IMR-90 (cell line): Measurements from ENCODE around the gene PDE4A. TPM values are rescaled to one million over a fixed set of nuclear protein-coding genes. Genes with fewer than 3 reads are reported as not detected.

Experiments
- ATAC-seq: fragments of 200-7000 bp; cut with Tn5 transposase; 2 replicates; pipeline ENCODE4 v1.9.1; 2020; ENCODE audit warnings: low read depth, mild to moderate bottlenecking, moderate library complexity
- BruUV-seq: library from RNA; stranded (reverse); fragments of 400-500 nt; replicated peaks from 2 replicates; lab custom pipeline; 2021; lab: Mats Ljungman, UMichigan
- CTCF ChIA-PET: fragments of 300-600 bp; formaldehyde crosslinking; extraction: SDS; loops from one replicate; lab custom pipeline; 2021; ENCODE audit warnings: antibody characterized with exemption; lab: Yijun Ruan, JAX
- POLR2A ChIA-PET: fragments of 300-600 bp; sonication (Branson Sonifier 250); formaldehyde crosslinking; loops from one replicate; lab custom pipeline; 2022; ENCODE audit warnings: antibody characterized with exemption; ENCODE audit not compliant: unreplicated experiment; lab: Charles Lee
- DNase-seq: peaks from one replicate; pipeline ENCODE4 v3.0.0; 2013
- H2AFZ ChIP-seq: replicated peaks from 2 replicates; pipeline ENCODE3; 2013; ENCODE audit warnings: low read length, mild to moderate bottlenecking; ENCODE audit not compliant: poor library complexity
- H2AK5ac ChIP-seq: 2 replicates; pipeline ENCODE4 v1.6.1; 2013; ENCODE audit warnings: low read depth, low read length, inconsistent platforms
- H2AK9ac ChIP-seq: replicated peaks from 2 replicates; pipeline ENCODE3; 2013; ENCODE audit warnings: mild to moderate bottlenecking, low read depth, low read length, moderate library complexity; ENCODE audit not compliant: poor library complexity
- H2BK120ac ChIP-seq: 2 replicates; pipeline ENCODE4 v1.6.1; 2013; ENCODE audit warnings: low read depth, low read length, inconsistent platforms
- H2BK15ac ChIP-seq: 3 replicates; pipeline ENCODE4 v1.6.1; 2013; ENCODE audit warnings: low read depth, low read length, inconsistent platforms
- H2BK20ac ChIP-seq: 2 replicates; pipeline ENCODE4 v1.6.1; 2013; ENCODE audit warnings: low read depth, mild to moderate bottlenecking, inconsistent platforms, low read length, moderate library complexity
- H2BK5ac ChIP-seq: 2 replicates; pipeline ENCODE4 v1.6.1; 2013; ENCODE audit warnings: mild to moderate bottlenecking, low read depth, low read length, inconsistent platforms; ENCODE audit not compliant: poor library complexity, severe bottlenecking
- H3K14ac ChIP-seq: replicated peaks from 2 replicates; pipeline ENCODE4 v1.6.1; 2013; ENCODE audit warnings: low read depth, low read length, inconsistent platforms
- H3K18ac ChIP-seq: 2 replicates; pipeline ENCODE4 v1.6.1; 2013; ENCODE audit warnings: low read depth, low read length, control low read depth
- H3K23ac ChIP-seq: 2 replicates; pipeline ENCODE4 v1.6.1; 2013; ENCODE audit warnings: low read depth, low read length, inconsistent platforms
- H3K27ac ChIP-seq: 2 replicates; pipeline ENCODE4 v1.5.1; 2013; ENCODE audit warnings: mild to moderate bottlenecking, control low read depth, low read length; ENCODE audit not compliant: insufficient read depth
- H3K27me3 ChIP-seq: 2 replicates; pipeline ENCODE4 v1.6.1; 2013; ENCODE audit warnings: low read length; ENCODE audit not compliant: control insufficient read depth, insufficient read depth
- H3K36me3 ChIP-seq: 2 replicates; pipeline ENCODE4 v1.6.1; 2013; ENCODE audit warnings: low read length, mixed read lengths; ENCODE audit not compliant: control insufficient read depth, insufficient read depth
- H3K4ac ChIP-seq: 2 replicates; pipeline ENCODE4 v1.6.1; 2013; ENCODE audit warnings: low read depth, low read length, inconsistent platforms
- H3K4me1 ChIP-seq: 2 replicates; pipeline ENCODE4 v1.6.1; 2013; ENCODE audit warnings: low read length, mixed read lengths; ENCODE audit not compliant: control insufficient read depth, insufficient read depth
- H3K4me2 ChIP-seq: 2 replicates; pipeline ENCODE4 v1.6.1; 2013; ENCODE audit warnings: low read depth, mild to moderate bottlenecking, control low read depth, low read length, moderate library complexity
- H3K4me3 ChIP-seq: 2 replicates; pipeline ENCODE4 v1.5.1; 2013; ENCODE audit warnings: low read depth, mild to moderate bottlenecking, control low read depth, low read length, moderate library complexity; ENCODE audit not compliant: insufficient read depth
- H3K56ac ChIP-seq: 2 replicates; pipeline ENCODE4 v1.6.1; 2013; ENCODE audit warnings: low read length, inconsistent platforms; ENCODE audit not compliant: insufficient read depth; ENCODE audit errors: extremely low read depth
- H3K79me1 ChIP-seq, 2 experiments: 2 replicates each; pipeline ENCODE4 v1.6.1; 2013; ENCODE audit warnings: low read length in 2 of 2, inconsistent platforms in 1 of 2, low read depth in 1 of 2
- H3K9ac ChIP-seq: 2 replicates; pipeline ENCODE4 v1.6.1; 2013; ENCODE audit warnings: low read depth, low read length, control low read depth
- H3K9me1 ChIP-seq: 2 replicates; pipeline ENCODE4 v1.6.1; 2013; ENCODE audit warnings: low read length, inconsistent platforms; ENCODE audit not compliant: insufficient read depth
- H3K9me3 ChIP-seq: 2 replicates; pipeline ENCODE4 v1.6.1; 2013; ENCODE audit warnings: low read length; ENCODE audit not compliant: control insufficient read depth, insufficient read depth
- H4K20me1 ChIP-seq: 2 replicates; pipeline ENCODE4 v1.6.1; 2013; ENCODE audit warnings: low read length, inconsistent platforms; ENCODE audit not compliant: insufficient read depth
- H4K5ac ChIP-seq: 2 replicates; pipeline ENCODE4 v1.6.1; 2013; ENCODE audit warnings: mild to moderate bottlenecking, low read depth, low read length, control low read depth
- H4K8ac ChIP-seq, 2 experiments: 2 replicates each; pipeline ENCODE4 v1.6.1; 2013; ENCODE audit warnings: low read depth in 2 of 2, low read length in 2 of 2, control low read depth in 1 of 2, inconsistent platforms in 1 of 2
- H4K91ac ChIP-seq: 2 replicates; pipeline ENCODE4 v1.6.1; 2013; ENCODE audit warnings: low read depth, low read length, inconsistent platforms; ENCODE audit not compliant: insufficient read depth
- BHLHE40 ChIP-seq: fragments of 150-350 bp; IDR thresholded peaks from 2 replicates; pipeline ENCODE4 v1.6.1; 2016; ENCODE audit warnings: mild to moderate bottlenecking, low read depth, low read length
- MAFK ChIP-seq: IDR thresholded peaks from 2 replicates; pipeline ENCODE4 v1.6.1; 2012; ENCODE audit warnings: low read depth, low read length, improper control_type of control experiment
- MXI1 ChIP-seq: IDR thresholded peaks from 2 replicates; pipeline ENCODE4 v1.6.1; 2012; ENCODE audit warnings: low read depth, mild to moderate bottlenecking, low read length, moderate library complexity, borderline replicate concordance
- USF2 ChIP-seq: fragments of 150-350 bp; IDR thresholded peaks from 2 replicates; pipeline ENCODE4 v1.6.1; 2017; ENCODE audit warnings: mild to moderate bottlenecking, antibody characterized with exemption, low read length, low read depth
- WGBS, 2 experiments: methylation state at CpG; one replicate each; pipeline versions ENCODE4 v1.1.5 to v1.1.7; 2013; ENCODE audit warnings: missing lambda C conversion rate in 2 of 2; ENCODE audit not compliant: insufficient read length in 1 of 2; ENCODE audit errors: extremely low coverage in 2 of 2; 5-methylcytosine and 5-hydroxymethylcytosine counted together
- dilution Hi-C: fragments of 300-500 bp; cut with HindIII; formaldehyde crosslinking; loops from one replicate; pipeline ENCODE4 v1.14.3; 2018; ENCODE audit warnings: low sequenced_read_pairs; ENCODE audit not compliant: unreplicated experiment
- in situ Hi-C: fragments of 300-500 bp; cut with MboI; formaldehyde crosslinking; loops from 3 replicates; pipeline ENCODE4 v1.14.3; 2019; ENCODE audit warnings: low sequenced_read_pairs, inconsistent platforms, mixed read lengths
- intact Hi-C: fragments of 100-400 bp; cut with micrococcal nuclease; formaldehyde crosslinking; loops from 2 replicates; pipeline ENCODE4 v1.10.0; 2022
- polyA plus RNA-seq, 3 experiments: library from polyadenylated mRNA; depleted of rRNA; stranded (reverse); fragments of >200 nt; gene quantifications; 2 replicates each; pipeline ENCODE4 v1.2.3, GENCODE V29; 2012; ENCODE audit warnings: low replicate concordance in 1 of 3
- total RNA-seq: library from RNA; depleted of rRNA; stranded (reverse); fragments of >200 nt; gene quantifications from 2 replicates; pipeline ENCODE4 v1.2.3, GENCODE V29; 2012
- TF ChIP-seq, protein P1 (sequence below): fragments of 150-350 bp; IDR thresholded peaks from 2 replicates; pipeline ENCODE4 v1.6.1; 2016; ENCODE audit warnings: low read depth, mild to moderate bottlenecking, low read length, moderate library complexity, borderline replicate concordance

Gene PDE4A
- total and polyA plus RNA-seq, 2 of the 4 experiments (the other 2 are of a cell fraction), result 1.8 to 7.0 TPM

GRCh38 chr19:10473192-10473591 lies 52.9 kb downstream of the PDE4A start:
- intact Hi-C loops, result no loop called here

More at GRCh38 chr19:10473192-10473591, 52.9 kb downstream of the PDE4A start:
- Histone ChIP-seq H3K79me1 (no peaks in the 10 kb centered on the region), H4K5ac (no peak overlapping the region), H2AFZ (no peak overlapping the region), H3K18ac (no peak overlapping the region), H2BK15ac (no peak overlapping the region), H3K9me3 (no peaks in the 10 kb centered on the region), H3K36me3 (no peaks in the 10 kb centered on the region), H2BK20ac (no peak overlapping the region), H3K14ac (no peak overlapping the region), H2AK5ac (no peak overlapping the region), H3K27ac (no peak overlapping the region), H2BK5ac (no peak overlapping the region), H4K8ac (no peak overlapping the region), H4K20me1 (no peaks in the 10 kb centered on the region), H3K9ac (no peak overlapping the region), H3K4me3 (no peak overlapping the region), H3K4ac (no peak overlapping the region), H2AK9ac (no peak overlapping the region), H4K91ac (no peak overlapping the region), H3K9me1 (no peaks in the 10 kb centered on the region), H3K4me1 (no peaks in the 10 kb centered on the region), H3K23ac (no peak overlapping the region), H2BK120ac (no peak overlapping the region), H3K27me3 (no peaks in the 10 kb centered on the region), H3K56ac (no peak overlapping the region), H3K4me2 (no peak overlapping the region)
- POLR2A ChIA-PET, result no interaction called here
- no TSS peak for BruUV-seq
- DNase-seq (no peak), ATAC-seq (no peak)
- TF ChIP-seq MXI1, result no peak
- TF ChIP-seq USF2, result no peak
- TF ChIP-seq MAFK, result no peak
- TF ChIP-seq, protein P1, sequence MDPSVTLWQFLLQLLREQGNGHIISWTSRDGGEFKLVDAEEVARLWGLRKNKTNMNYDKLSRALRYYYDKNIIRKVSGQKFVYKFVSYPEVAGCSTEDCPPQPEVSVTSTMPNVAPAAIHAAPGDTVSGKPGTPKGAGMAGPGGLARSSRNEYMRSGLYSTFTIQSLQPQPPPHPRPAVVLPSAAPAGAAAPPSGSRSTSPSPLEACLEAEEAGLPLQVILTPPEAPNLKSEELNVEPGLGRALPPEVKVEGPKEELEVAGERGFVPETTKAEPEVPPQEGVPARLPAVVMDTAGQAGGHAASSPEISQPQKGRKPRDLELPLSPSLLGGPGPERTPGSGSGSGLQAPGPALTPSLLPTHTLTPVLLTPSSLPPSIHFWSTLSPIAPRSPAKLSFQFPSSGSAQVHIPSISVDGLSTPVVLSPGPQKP, result no peak
- TF ChIP-seq BHLHE40, result no peak
- WGBS, 2 experiments, result 67% methylated on average over 1 of the region's 5 CpGs; no CpG with 5 or more reads in 1 of the 2 experiments
- dilution Hi-C loops, result no loop called here
- CTCF ChIA-PET, result no interaction called here
- in situ Hi-C loops, result no loop called here
